CD4-positive, alpha-beta T cell treated with Interleukin-21 for 1 hour (primary cell): ENCODE data around the gene AQP12B.
"Not testable (repeated sequence)": the region's sequence is repeated elsewhere in the genome, so short reads cannot be mapped to it uniquely, and the experiment has no call there.

Experiments
- DNase-seq: peaks from one replicate; pipeline ENCODE4 v3.0.0-alpha.2; 2020

Gene AQP12B

GRCh38 chr2:240701091-240701735 is 18.5 kb upstream of the AQP12B start:
- no peak for DNase-seq

- DNase-seq = not testable (repeated sequence)
These were observed 17.9 kb upstream of the AQP12B start for GRCh38 chr2:240700616-240701015.

- not testable (repeated sequence) for DNase-seq
These were observed 17.1 kb upstream of the AQP12B start for GRCh38 chr2:240699835-240700234.

GRCh38 chr2:240698852-240699561 is 16.3 kb upstream of the AQP12B start:
- DNase-seq = not testable (repeated sequence)

- not testable (repeated sequence) for DNase-seq
These were observed 13.8 kb upstream of the AQP12B start for GRCh38 chr2:240696469-240696868.

- not testable (repeated sequence) for DNase-seq
These were observed 12.9 kb upstream of the AQP12B start for GRCh38 chr2:240695593-240695992.

DNA sequence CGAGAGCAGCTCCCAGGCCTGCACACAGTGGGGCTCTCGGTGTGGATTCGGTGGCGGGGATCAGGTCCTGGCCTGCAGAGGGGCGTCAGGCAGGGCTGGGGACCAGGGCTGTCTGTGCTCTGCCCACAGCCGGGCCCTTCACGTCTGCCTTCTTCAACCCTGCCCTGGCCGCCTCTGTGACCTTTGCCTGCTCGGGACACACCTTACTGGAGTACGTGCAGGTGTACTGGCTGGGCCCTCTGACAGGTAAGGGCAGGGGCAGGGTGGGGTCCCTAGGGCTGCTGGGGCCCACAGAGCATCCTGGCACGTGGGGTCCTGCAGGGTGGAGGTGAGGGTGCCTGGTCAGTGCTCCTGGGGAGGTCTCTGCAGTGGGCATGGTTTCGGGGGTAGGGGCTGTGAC is 11.6 kb upstream of the AQP12B start:
- not testable (repeated sequence) for DNase-seq

DNA sequence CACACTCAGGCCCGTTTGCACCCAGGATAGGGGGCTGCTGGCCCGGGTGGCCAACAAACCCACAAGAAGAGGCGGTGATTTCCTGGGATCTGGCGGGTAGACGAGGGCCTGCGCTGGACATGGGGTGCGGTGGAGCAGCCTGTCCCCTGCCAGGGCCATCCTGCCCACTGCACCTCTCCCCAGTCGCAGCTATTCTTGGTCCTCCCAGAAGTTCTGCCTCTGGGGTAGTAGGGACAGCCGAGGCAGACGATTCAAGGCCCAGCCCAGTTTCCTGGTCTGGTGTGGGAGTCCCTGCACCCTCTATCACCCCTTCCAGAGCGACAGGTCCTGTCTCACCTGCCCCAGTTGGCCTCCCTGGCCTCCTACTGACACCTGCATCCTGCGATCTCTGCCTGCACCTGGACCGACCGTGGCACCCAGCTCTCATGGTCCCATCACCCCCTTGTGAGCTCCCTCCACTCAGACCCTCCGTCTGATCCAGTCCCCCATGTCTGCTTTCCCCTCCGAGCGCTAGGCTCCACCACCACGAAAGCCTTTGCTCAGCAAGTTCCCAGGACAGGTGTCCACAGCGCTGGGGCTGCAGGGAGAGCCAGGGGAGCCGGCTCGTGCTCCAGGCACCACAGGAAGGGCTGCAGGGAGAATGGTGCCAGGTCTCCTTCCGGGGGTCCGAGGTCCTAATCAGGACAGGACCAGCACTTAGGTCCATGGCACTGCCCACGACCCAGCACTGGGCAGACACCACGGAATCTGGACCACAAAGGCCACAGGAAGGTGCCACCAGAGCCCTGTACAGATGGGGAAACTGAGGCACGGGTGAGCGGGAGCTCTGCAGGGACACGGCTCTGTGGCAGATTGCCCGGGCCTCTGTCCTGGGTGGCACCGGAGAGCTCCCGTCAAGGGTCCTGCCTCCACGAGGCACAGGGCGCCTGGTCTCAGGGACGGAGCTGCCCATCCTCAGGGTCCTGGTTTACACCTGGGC is 10.2 kb upstream of the AQP12B start:
- not testable (repeated sequence) for DNase-seq

DNA sequence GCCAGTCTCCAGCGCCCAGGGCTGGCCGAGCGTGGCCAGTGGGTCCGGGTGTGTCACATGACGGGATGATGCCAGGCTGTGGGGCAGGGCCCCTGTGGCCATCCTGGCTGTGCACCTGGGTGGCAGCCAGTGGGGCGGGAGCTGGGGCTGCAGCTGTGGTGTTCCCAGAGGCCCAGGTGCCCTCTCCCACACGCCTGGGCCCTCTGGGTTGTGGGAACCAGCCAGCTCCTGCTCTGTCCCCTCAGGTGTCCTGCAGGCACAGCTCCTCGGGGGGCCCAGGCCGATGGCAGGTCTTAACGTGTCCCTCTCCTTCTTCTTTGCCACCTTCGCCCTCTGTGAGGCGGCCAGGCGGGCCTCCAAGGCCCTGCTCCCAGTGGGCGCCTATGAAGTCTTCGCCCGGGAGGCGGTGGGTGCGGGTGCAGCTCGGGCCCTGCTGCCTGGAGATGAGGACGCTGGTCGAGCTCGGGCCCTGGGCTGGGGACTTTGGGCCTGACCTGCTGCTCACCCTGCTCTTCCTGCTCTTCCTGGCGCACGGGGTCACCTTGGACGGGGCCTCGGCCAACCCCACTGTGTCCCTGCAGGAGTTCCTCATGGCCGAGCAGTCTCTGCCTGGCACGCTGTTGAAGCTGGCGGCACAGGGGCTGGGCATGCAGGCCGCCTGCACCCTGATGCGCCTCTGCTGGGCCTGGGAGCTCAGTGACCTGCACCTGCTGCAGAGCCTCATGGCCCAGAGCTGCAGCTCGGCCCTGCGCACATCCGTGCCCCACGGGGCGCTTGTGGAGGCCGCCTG is 9.1 kb upstream of the AQP12B start, which contains the start of gene AQP12A:
AQP12A (plus strand) TSS at position 236 of the 790 bp plus-strand sequence; CDS start at position 284, 48 bp downstream.
- not testable (repeated sequence) for DNase-seq

DNA sequence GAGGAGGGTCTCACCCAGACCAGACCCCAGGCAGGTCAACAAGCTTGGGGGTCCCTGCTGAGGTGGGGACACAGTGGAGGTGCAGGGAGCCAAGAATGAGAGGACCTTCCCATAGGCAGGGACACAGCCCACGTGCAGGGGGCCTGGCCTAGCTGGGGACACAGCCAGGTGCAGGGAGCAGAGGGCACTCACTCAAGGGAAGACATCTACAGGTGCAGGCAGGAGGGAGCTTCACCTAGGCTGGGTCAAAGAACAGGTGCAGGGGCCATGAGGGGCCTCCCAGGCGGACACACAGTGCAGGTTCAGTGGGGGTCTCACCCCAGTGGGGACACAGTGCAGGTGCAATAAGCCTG is 8.4 kb upstream of the AQP12B start:
- DNase-seq = not testable (repeated sequence)

DNA sequence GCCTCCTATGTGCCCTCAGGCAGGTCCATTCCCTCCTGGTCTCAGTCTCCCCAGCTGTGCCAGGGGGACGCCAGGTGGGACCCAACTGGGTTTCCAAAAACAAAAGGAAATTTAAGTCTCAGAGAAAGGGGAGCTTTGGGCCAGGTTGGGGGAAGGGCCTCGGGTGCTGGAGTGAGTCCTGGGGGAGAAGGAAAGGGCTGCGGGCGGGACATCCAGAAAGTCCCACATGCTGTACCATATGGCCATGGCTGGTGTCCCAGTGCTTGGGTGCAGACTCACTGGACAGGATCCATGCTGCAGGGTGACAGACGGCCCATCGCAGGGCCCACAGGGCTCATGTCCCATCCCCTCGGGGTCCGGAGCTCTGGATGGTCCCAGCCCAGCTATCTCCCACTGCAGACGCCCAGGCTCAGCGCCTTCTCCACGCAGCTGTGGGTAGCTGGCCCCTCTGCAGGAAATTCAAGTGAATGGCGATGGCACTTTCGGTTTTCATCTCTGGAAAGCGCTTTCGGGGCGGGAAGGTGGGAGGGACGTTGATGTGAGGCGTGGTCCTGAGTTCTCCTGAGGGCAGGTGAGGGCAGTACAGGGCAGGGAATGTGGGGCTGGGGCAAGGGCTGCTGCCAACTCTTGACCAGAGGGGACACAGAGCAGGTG is 7.9 kb upstream of the AQP12B start:
- DNase-seq = not testable (repeated sequence)

- DNase-seq = no peak
These were observed 7.3 kb upstream of the AQP12B start for GRCh38 chr2:240689975-240690374.

DNA sequence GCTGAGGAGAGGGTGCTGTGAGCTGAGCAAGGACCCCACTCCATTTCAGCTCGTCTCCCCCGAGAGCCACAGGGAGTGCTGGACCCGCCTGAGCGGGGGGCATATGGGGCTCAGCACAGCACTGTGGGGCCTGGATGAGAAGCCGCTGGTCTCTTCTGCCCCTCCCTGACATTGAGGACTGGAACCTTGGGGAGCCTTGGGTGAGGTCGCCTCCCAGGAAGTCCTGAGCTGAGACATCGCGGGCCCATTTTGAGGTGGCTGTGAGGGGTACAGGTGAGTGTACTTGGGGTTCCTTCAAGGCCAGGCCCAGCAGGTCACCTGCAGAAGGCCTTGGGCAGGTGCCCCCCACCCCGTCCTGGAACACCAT is 5.9 kb upstream of the AQP12B start:
- no peak for DNase-seq

GRCh38 chr2:240687741-240688552 is 5.3 kb upstream of the AQP12B start:
- no peak for DNase-seq

- DNase-seq = no peak
These were observed 4.5 kb upstream of the AQP12B start for GRCh38 chr2:240687045-240687740.

- DNase-seq = no peak
These were observed 3.8 kb upstream of the AQP12B start for GRCh38 chr2:240686460-240686859.

DNA sequence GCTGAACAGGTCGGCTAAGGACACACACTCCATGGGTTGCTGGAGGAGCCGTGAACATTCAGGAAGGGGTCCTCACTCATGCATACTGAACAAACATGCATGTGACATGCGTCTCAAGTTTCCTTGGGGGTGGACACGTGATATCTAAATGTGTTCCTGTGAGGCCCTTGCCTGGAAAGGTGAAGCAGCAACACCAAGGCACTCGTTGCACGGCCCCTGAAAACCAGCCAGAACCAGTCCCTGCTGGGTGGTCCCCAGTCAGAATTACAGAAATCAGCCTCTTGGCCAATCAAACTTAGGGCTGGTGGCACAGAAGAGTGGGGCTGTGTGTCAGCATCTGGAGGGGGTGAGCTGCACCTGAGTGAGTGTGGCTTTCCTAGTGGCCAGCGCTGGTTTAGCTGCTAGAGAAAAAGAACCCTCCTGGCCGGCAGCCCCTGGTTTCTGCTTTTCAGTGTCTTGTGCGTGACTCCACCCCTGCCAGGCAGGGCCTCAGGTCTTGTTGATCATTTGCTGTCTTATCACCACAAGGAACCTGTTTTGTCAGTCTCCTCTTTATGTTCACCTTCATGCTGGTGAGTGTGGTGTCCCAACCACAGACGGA is 3.2 kb upstream of the AQP12B start:
- no peak for DNase-seq

DNA sequence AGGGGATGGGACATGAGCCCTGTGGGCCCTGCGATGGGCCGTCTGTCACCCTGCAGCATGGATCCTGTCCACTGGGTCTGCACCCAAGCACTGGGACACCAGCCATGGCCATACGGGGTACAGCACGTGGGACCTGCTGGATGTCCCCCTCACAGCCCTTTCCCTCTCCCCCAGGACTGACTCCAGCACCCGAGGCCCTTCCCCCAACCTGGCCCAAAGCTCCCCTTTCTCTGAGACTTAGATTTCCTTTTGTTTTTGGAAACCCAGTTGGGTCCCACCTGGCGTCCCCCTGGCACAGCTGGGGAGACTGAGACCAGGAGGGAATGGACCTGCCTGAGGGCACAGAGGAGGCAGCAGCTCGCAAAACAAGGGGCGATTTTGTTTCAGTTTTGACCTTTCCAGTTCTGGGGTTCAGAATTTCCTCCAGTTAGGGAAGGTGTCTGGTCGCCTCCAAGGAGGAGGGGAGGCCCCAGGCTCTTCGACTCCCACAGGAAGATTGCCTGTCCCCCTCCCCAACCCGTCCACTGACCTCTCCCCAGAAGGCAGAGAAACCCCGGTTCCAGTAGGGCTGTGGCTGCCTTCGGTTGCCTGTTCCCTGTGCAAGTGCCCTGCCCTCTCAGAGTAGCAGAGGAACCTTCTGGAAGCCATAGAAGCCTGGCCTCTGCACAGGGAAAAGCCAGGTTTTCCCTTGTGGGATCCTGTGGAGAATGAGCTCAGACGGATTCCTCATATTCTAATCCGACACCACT is 1.5 kb upstream of the AQP12B start:
- DNase-seq = not testable (repeated sequence)

DNA sequence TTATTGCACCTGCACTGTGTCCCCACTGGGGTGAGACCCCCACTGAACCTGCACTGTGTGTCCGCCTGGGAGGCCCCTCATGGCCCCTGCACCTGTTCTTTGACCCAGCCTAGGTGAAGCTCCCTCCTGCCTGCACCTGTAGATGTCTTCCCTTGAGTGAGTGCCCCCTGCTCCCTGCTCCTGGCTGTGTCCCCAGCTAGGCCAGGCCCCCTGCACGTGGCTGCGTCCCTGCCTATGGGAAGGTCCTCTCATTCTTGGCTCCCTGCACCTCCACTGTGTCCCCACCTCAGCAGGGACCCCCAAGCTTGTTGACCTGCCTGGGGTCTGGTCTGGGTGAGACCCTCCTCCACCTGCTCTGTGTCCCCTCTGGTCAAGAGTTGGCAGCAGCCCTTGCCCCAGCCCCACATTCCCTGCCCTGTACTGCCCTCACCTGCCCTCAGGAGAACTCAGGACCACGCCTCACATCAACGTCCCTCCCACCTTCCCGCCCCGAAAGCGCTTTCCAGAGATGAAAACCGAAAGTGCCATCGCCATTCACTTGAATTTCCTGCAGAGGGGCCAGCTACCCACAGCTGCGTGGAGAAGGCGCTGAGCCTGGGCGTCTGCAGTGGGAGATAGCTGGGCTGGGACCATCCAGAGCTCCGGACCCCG is 769 bp upstream of the AQP12B start:
- DNase-seq = not testable (repeated sequence)
